Naive B cell (primary cell): Measurements from ENCODE around the gene BEAN1. TPM values are rescaled to one million over a fixed set of nuclear protein-coding genes. Genes with fewer than 3 reads are reported as not detected.
A peak's percentile ranks its signal among the peaks of the same experiment; 100 is the strongest.

Experiments used
- ATAC-seq, 2 donors: fragments of 150-1000 bp; cut with Tn5 transposase; 2 replicates each; pipeline ENCODE4 v1.10.0; 2021; ENCODE audit warnings: low read depth in 2 of 2, mild to moderate bottlenecking in 2 of 2, moderate library complexity in 2 of 2
- DNase-seq: peaks from one replicate; pipeline ENCODE4 v3.0.0; 2022
- H3K27ac Mint-ChIP-seq, 6 donors: one replicate each; pipeline ENCODE4 v1.8.0; 2020 to 2022; ENCODE audit warnings: mild to moderate bottlenecking in 6 of 6, mixed read lengths in 6 of 6, moderate library complexity in 5 of 6, inconsistent platforms in 2 of 6
- H3K27me3 Mint-ChIP-seq, 3 donors: one replicate each; pipeline ENCODE4 v1.8.0; 2021 to 2022; ENCODE audit warnings: mixed read lengths in 3 of 3, mild to moderate bottlenecking in 1 of 3
- H3K36me3 Mint-ChIP-seq, 2 donors: one replicate each; pipeline ENCODE4 v1.8.0; 2020 to 2022; ENCODE audit warnings: mixed read lengths in 2 of 2, inconsistent platforms in 1 of 2, mild to moderate bottlenecking in 1 of 2
- H3K4me1 Mint-ChIP-seq, 3 donors: one replicate each; pipeline ENCODE4 v1.8.0; 2020 to 2022; ENCODE audit warnings: mixed read lengths in 3 of 3, inconsistent platforms in 1 of 3, mild to moderate bottlenecking in 1 of 3, moderate library complexity in 1 of 3
- H3K4me3 Mint-ChIP-seq, 8 donors: one replicate each; pipeline ENCODE4 v1.8.0; 2020 to 2022; ENCODE audit warnings: mild to moderate bottlenecking in 8 of 8, mixed read lengths in 8 of 8, moderate library complexity in 8 of 8, inconsistent platforms in 2 of 8
- H3K9me3 Mint-ChIP-seq, 7 donors: one replicate each; pipeline ENCODE4 v1.8.0; 2020 to 2022; ENCODE audit warnings: mixed read lengths in 7 of 7, mild to moderate bottlenecking in 5 of 7, inconsistent platforms in 2 of 7, moderate library complexity in 1 of 7
- polyA plus RNA-seq, 6 donors: library from polyadenylated mRNA; unstranded; fragments of 300-500 nt; fragmentation: Illumina TruSeq; gene quantifications; one replicate each; pipeline ENCODE4 v1.2.3, GENCODE V29; 2021; ENCODE audit warnings: low read depth in 6 of 6

Gene BEAN1
- polyA plus RNA-seq, 6 donors from 2014 or later = not detected

GRCh38 chr16:66402166-66402565 is 24.9 kb upstream of the BEAN1 start:
- no peak overlapping the region for H3K4me3 Mint-ChIP-seq
- H3K27ac Mint-ChIP-seq = no peak overlapping the region
- ATAC-seq (no peak), DNase-seq (no peak)
- H3K9me3 Mint-ChIP-seq = peaks cover 0 to 7% (median 6%) of the 10 kb centered on the region in 7 donors
- H3K4me1 Mint-ChIP-seq = peaks cover 0 to 8% (median 5%) of the 10 kb centered on the region in 3 donors
- peaks cover 27 to 64% (median 48%) of the 10 kb centered on the region in 3 donors for H3K27me3 Mint-ChIP-seq
- no peaks in the 10 kb centered on the region for H3K36me3 Mint-ChIP-seq

GRCh38 chr16:66402591-66403230 is 24.4 kb upstream of the BEAN1 start:
- H3K27ac Mint-ChIP-seq = peak overlapping the region in 1 of 6 donors; percentile 54
- no peak for ATAC-seq
- peaks cover 0 to 8% (median 5%) of the 10 kb centered on the region in 3 donors for H3K4me1 Mint-ChIP-seq
- no peak overlapping the region for H3K4me3 Mint-ChIP-seq
- H3K36me3 Mint-ChIP-seq = no peaks in the 10 kb centered on the region
- peaks cover 0 to 7% (median 6%) of the 10 kb centered on the region in 7 donors for H3K9me3 Mint-ChIP-seq
- H3K27me3 Mint-ChIP-seq = peaks cover 27 to 64% (median 45%) of the 10 kb centered on the region in 3 donors
- DNase-seq = no peak

GRCh38 chr16:66403531-66404145 is 23.5 kb upstream of the BEAN1 start:
- ATAC-seq (no peak), DNase-seq (no peak)
- Mint-ChIP-seq H3K36me3 (no peaks in the 10 kb centered on the region), H3K9me3 (peaks cover 0 to 7% (median 6%) of the 10 kb centered on the region in 7 donors), H3K4me1 (peaks cover 4 to 10% (median 10%) of the 10 kb centered on the region in 3 donors), H3K27me3 (peaks cover 30 to 55% (median 41%) of the 10 kb centered on the region in 3 donors), H3K4me3 (no peak overlapping the region), H3K27ac (no peak overlapping the region)

- no peak overlapping the region for H3K27ac Mint-ChIP-seq
- peaks cover 4 to 13% (median 10%) of the 10 kb centered on the region in 3 donors for H3K4me1 Mint-ChIP-seq
- peaks cover 29 to 55% (median 49%) of the 10 kb centered on the region in 3 donors for H3K27me3 Mint-ChIP-seq
- peaks cover 0 to 7% (median 6%) of the 10 kb centered on the region in 7 donors for H3K9me3 Mint-ChIP-seq
- no peak overlapping the region for H3K4me3 Mint-ChIP-seq
- no peaks in the 10 kb centered on the region for H3K36me3 Mint-ChIP-seq
- no peak for ATAC-seq
- no peak for DNase-seq
Measured at GRCh38 chr16:66405057-66405783, 21.9 kb upstream of the BEAN1 start.

- ATAC-seq = peak; percentile 91 to 92
- H3K9me3 Mint-ChIP-seq = peaks cover 0 to 7% (median 6%) of the 10 kb centered on the region in 7 donors
- peak; percentile 79 for DNase-seq
- peak overlapping the region in 2 of 6 donors; percentile 15 to 88 for H3K27ac Mint-ChIP-seq
- H3K4me3 Mint-ChIP-seq = peak overlapping the region; percentile 67 to 85 (median 81)
- peaks cover 4 to 13% (median 10%) of the 10 kb centered on the region in 3 donors for H3K4me1 Mint-ChIP-seq
- H3K36me3 Mint-ChIP-seq = no peaks in the 10 kb centered on the region
- H3K27me3 Mint-ChIP-seq = peaks cover 22 to 50% (median 48%) of the 10 kb centered on the region in 3 donors
Measured at GRCh38 chr16:66406534-66407221, 20.4 kb upstream of the BEAN1 start.

GRCh38 chr16:66408163-66409048 is 18.7 kb upstream of the BEAN1 start:
- peaks cover 4 to 14% (median 7%) of the 10 kb centered on the region in 7 donors for H3K9me3 Mint-ChIP-seq
- H3K36me3 Mint-ChIP-seq = no peaks in the 10 kb centered on the region
- peaks cover 22 to 50% (median 45%) of the 10 kb centered on the region in 3 donors for H3K27me3 Mint-ChIP-seq
- peak overlapping the region in 4 of 8 donors; percentile 65 to 81 (median 80) for H3K4me3 Mint-ChIP-seq
- H3K4me1 Mint-ChIP-seq = peaks cover 4 to 13% (median 10%) of the 10 kb centered on the region in 3 donors
- peak overlapping the region in 2 of 6 donors; percentile 75 to 93 for H3K27ac Mint-ChIP-seq
- ATAC-seq (peak in 1 of 2 donors; percentile 37), DNase-seq (no peak)

- ATAC-seq = no peak
- Mint-ChIP-seq H3K36me3 (no peaks in the 10 kb centered on the region), H3K4me3 (peak overlapping the region in 1 of 8 donors; percentile 65), H3K9me3 (peaks cover 4 to 14% (median 10%) of the 10 kb centered on the region in 7 donors), H3K27ac (no peak overlapping the region), H3K27me3 (peaks cover 22 to 49% (median 44%) of the 10 kb centered on the region in 3 donors), H3K4me1 (peaks cover 4 to 13% (median 10%) of the 10 kb centered on the region in 3 donors)
- no peak for DNase-seq
Measured at GRCh38 chr16:66409156-66409555, 17.9 kb upstream of the BEAN1 start.

GRCh38 chr16:66412182-66412581 is 14.9 kb upstream of the BEAN1 start:
- Mint-ChIP-seq H3K4me3 (no peak overlapping the region), H3K9me3 (peaks cover 0 to 13% (median 7%) of the 10 kb centered on the region in 7 donors), H3K27ac (no peak overlapping the region), H3K27me3 (peaks cover 3 to 38% (median 27%) of the 10 kb centered on the region in 3 donors), H3K4me1 (peaks cover 2 to 8% (median 4%) of the 10 kb centered on the region in 3 donors), H3K36me3 (no peaks in the 10 kb centered on the region)
- no peak for ATAC-seq
- DNase-seq = no peak

GRCh38 chr16:66414891-66415290 is 12.2 kb upstream of the BEAN1 start:
- DNase-seq = no peak
- Mint-ChIP-seq H3K27me3 (peaks cover 3 to 31% (median 30%) of the 10 kb centered on the region in 3 donors), H3K27ac (no peak overlapping the region), H3K4me3 (no peak overlapping the region), H3K4me1 (peaks cover 9 to 18% (median 15%) of the 10 kb centered on the region in 3 donors), H3K36me3 (no peaks in the 10 kb centered on the region), H3K9me3 (peaks cover 0 to 15% (median 7%) of the 10 kb centered on the region in 7 donors)
- ATAC-seq = no peak

- Mint-ChIP-seq H3K4me1 (peaks cover 9 to 18% (median 15%) of the 10 kb centered on the region in 3 donors), H3K4me3 (peak overlapping the region in 1 of 8 donors; percentile 52), H3K9me3 (peaks cover 0 to 15% (median 7%) of the 10 kb centered on the region in 7 donors), H3K27ac (no peak overlapping the region), H3K36me3 (no peaks in the 10 kb centered on the region), H3K27me3 (peaks cover 8 to 35% (median 26%) of the 10 kb centered on the region in 3 donors)
- DNase-seq = no peak
- ATAC-seq = no peak
Measured at GRCh38 chr16:66416136-66416535, 11.0 kb upstream of the BEAN1 start.

- no peaks in the 10 kb centered on the region for H3K36me3 Mint-ChIP-seq
- no peak for DNase-seq
- peak overlapping the region in 1 of 8 donors; percentile 13 for H3K4me3 Mint-ChIP-seq
- peaks cover 8 to 39% (median 22%) of the 10 kb centered on the region in 3 donors for H3K27me3 Mint-ChIP-seq
- H3K4me1 Mint-ChIP-seq = peaks cover 9 to 18% (median 15%) of the 10 kb centered on the region in 3 donors
- H3K9me3 Mint-ChIP-seq = peaks cover 0 to 15% (median 7%) of the 10 kb centered on the region in 7 donors
- ATAC-seq = no peak
- no peak overlapping the region for H3K27ac Mint-ChIP-seq
Measured at GRCh38 chr16:66416939-66417700, 10.0 kb upstream of the BEAN1 start.
